ENCODE measurements around the gene KRTAP5-11. TPM values are rescaled to one million over a fixed set of nuclear protein-coding genes. Genes with fewer than 3 reads are reported as not detected.
A peak's percentile ranks its signal among the peaks of the same experiment; 100 is the strongest.
"Not testable (repeated sequence)": the region's sequence is repeated elsewhere in the genome, so short reads cannot be mapped to it uniquely, and the experiment has no call there.

The KRTAP5-11 gene
- total RNA-seq, 3 donors from 2014 or later (not counting 1 experiment from before 2014, with no cell fraction given), result not detected

DNA sequence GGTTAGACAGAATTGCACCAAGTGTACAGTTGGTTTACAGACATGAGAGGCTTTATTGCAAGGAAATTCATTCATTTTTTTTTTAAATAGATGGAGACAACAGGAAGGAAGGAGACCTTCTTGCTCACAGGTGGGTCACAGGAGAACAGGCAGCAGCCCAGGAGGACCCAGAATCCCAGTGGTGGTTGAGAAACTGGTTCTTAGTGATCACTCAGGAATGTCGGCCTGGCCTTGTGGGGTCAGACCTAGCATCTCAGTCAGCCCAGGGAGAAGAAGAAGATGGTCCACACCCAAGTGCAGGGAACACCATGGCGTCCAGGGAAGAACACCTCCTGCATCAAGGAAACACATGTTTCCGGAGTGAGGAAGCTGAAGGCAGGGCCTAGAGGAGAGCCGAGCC is 849 bp downstream of the KRTAP5-11 start:
- H3K27ac Mint-ChIP-seq, result no peak overlapping the region
- Histone ChIP-seq H3K9me3 (ENCODE audit: control insufficient read depth, insufficient read depth, low read length) (no peaks in the 10 kb centered on the region), H3K4me1 (ENCODE audit: control insufficient read depth, insufficient read depth, low read length) (no peaks in the 10 kb centered on the region), H3K4me3 (ENCODE audit: low read length) (no peak overlapping the region), H3K27ac (ENCODE audit: low read length) (no peak overlapping the region), H3K36me3 (ENCODE audit: control insufficient read depth, insufficient read depth, low read length) (no peaks in the 10 kb centered on the region), H3K27me3 (ENCODE audit: control insufficient read depth, insufficient read depth, low read length) (no peaks in the 10 kb centered on the region)
- no peak overlapping the region for H3K4me3 Mint-ChIP-seq
- 83% methylated on average over 4 of the region's 4 CpGs for WGBS (ENCODE audit: insufficient coverage)
- H3K9me3 Mint-ChIP-seq, result no peaks in the 10 kb centered on the region
- no peaks in the 10 kb centered on the region for H3K36me3 Mint-ChIP-seq
- ATAC-seq, result no peak
- DNase-seq, result no peak
- TF ChIP-seq CTCF (IDR thresholded peaks at IDR 0.05), result no peak
- H3K4me1 Mint-ChIP-seq, result peaks cover 0 to 5% of the 10 kb centered on the region in 2 donors
- intact Hi-C loops (cut with micrococcal nuclease), result no loop called here
- H3K27me3 Mint-ChIP-seq (ENCODE audit: low read depth in 2 of 2), result peaks cover 14 to 19% of the 10 kb centered on the region in 2 donors

DNA sequence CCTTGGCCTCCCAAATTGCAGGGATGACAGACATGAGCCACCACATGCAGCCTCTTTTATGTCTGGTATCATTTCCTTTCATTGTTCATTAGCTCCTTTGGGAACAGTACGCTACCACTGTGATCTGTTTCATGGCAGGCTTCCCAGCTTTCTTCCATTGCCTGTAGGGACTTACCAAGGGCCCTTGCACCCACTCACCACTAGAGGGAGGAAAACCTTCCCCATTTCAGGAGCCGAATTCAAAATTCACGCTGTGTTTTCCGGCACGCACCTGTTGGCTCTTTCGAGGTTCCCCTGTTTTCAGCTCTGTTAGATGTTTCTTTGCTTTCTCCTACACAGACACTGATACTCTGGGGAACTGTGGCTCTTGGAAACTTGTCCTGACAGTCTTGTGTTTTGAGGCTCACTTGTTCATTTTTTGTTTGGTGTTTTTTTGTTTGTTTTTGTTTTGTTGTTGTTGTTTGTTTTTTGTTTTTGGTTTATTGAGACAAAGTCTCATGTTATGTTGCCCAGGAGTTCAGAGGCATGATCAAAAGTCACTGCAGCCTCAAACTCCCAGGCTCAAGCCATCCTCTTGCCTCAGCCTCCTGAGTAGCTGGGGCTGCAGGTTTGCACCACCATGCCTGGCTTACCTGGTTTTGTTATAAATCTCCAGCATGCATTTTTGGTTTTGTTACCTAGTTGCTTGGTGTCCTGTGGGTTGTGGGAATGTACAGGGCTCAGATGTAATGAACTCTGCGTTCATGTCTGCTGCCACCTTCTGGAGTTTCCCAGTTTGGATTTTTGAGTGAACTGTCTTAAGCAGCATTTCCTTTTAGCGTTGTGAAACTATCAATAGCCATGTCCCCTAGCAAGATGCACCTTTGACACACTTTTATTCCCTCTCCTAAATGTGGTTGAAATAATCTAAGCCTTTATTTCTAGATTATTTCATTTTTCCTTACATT is 2.3 kb downstream of the KRTAP5-11 start:
- Mint-ChIP-seq H3K27me3 (ENCODE audit: low read depth in 2 of 2) (peaks cover 14 to 24% of the 10 kb centered on the region in 2 donors), H3K9me3 (no peaks in the 10 kb centered on the region), H3K27ac (no peak overlapping the region), H3K4me1 (peaks cover 0 to 5% of the 10 kb centered on the region in 2 donors), H3K36me3 (no peaks in the 10 kb centered on the region), H3K4me3 (no peak overlapping the region)
- Histone ChIP-seq H3K27me3 (ENCODE audit: control insufficient read depth, insufficient read depth, low read length) (no peaks in the 10 kb centered on the region), H3K27ac (ENCODE audit: low read length) (no peak overlapping the region), H3K36me3 (ENCODE audit: control insufficient read depth, insufficient read depth, low read length) (no peaks in the 10 kb centered on the region), H3K4me1 (ENCODE audit: control insufficient read depth, insufficient read depth, low read length) (no peaks in the 10 kb centered on the region), H3K4me3 (ENCODE audit: low read length) (no peak overlapping the region), H3K9me3 (ENCODE audit: control insufficient read depth, insufficient read depth, low read length) (no peaks in the 10 kb centered on the region)
- WGBS (ENCODE audit: insufficient coverage), result 6% methylated on average over 8 of the region's 8 CpGs
- TF ChIP-seq CTCF (IDR thresholded peaks at IDR 0.05), result peak; percentile 63
- intact Hi-C loops (cut with micrococcal nuclease), result loop anchor here (1.0 kb wide), 1 partner anchor 10 kb away; no protein-coding TSS in a partner anchor
- DNase-seq (peak in 1 of 2 donors; percentile 40), ATAC-seq (peak in 2 of 3 donors; percentile 23 to 43)

GRCh38 chr11:71579513-71579912 is 3.2 kb downstream of the KRTAP5-11 start:
- H3K27me3 Mint-ChIP-seq (ENCODE audit: low read depth in 2 of 2), result peaks cover 14 to 24% of the 10 kb centered on the region in 2 donors

GRCh38 chr11:71577469-71578004 is 5.1 kb downstream of the KRTAP5-11 start:
- peaks cover 14 to 23% of the 10 kb centered on the region in 2 donors for H3K27me3 Mint-ChIP-seq (ENCODE audit: low read depth in 2 of 2)
- no peaks in the 10 kb centered on the region for H3K9me3 ChIP-seq (ENCODE audit: control insufficient read depth, insufficient read depth, low read length)
- no peaks in the 10 kb centered on the region for H3K4me1 ChIP-seq (ENCODE audit: control insufficient read depth, insufficient read depth, low read length)
- intact Hi-C loops (cut with micrococcal nuclease), result no loop called here
- ATAC-seq (peak in 1 of 3 donors; percentile 7), DNase-seq (no peak)
- H3K4me1 Mint-ChIP-seq, result peaks cover 0 to 5% of the 10 kb centered on the region in 2 donors
- no peak for TF ChIP-seq CTCF (IDR thresholded peaks at IDR 0.05)
- H3K4me3 Mint-ChIP-seq, result no peak overlapping the region
- H3K9me3 Mint-ChIP-seq, result no peaks in the 10 kb centered on the region
- no peak overlapping the region for H3K27ac Mint-ChIP-seq
- no peaks in the 10 kb centered on the region for H3K36me3 ChIP-seq (ENCODE audit: control insufficient read depth, insufficient read depth, low read length)
- no peak overlapping the region for H3K27ac ChIP-seq (ENCODE audit: low read length)
- no peaks in the 10 kb centered on the region for H3K27me3 ChIP-seq (ENCODE audit: control insufficient read depth, insufficient read depth, low read length)
- H3K4me3 ChIP-seq (ENCODE audit: low read length), result no peak overlapping the region
- WGBS (ENCODE audit: insufficient coverage), result 92% methylated on average over 7 of the region's 7 CpGs
- H3K36me3 Mint-ChIP-seq, result no peaks in the 10 kb centered on the region

More at GRCh38 chr11:71579513-71579912, 3.2 kb downstream of the KRTAP5-11 start:
- H3K27ac ChIP-seq (ENCODE audit: low read length); H3K4me3 Mint-ChIP-seq; ATAC-seq; H3K27ac Mint-ChIP-seq; DNase-seq; H3K36me3 Mint-ChIP-seq; H3K4me1 ChIP-seq (ENCODE audit: control insufficient read depth, insufficient read depth, low read length); H3K4me1 Mint-ChIP-seq; H3K27me3 ChIP-seq (ENCODE audit: control insufficient read depth, insufficient read depth, low read length); H3K9me3 ChIP-seq (ENCODE audit: control insufficient read depth, insufficient read depth, low read length); intact Hi-C loops (cut with micrococcal nuclease); H3K36me3 ChIP-seq (ENCODE audit: control insufficient read depth, insufficient read depth, low read length); H3K9me3 Mint-ChIP-seq; H3K4me3 ChIP-seq (ENCODE audit: low read length): not testable (repeated sequence)
- 71% methylated on average over 7 of the region's 7 CpGs for WGBS (ENCODE audit: insufficient coverage)

- H3K4me1 ChIP-seq (ENCODE audit: control insufficient read depth, insufficient read depth, low read length); H3K4me3 Mint-ChIP-seq; H3K27me3 ChIP-seq (ENCODE audit: control insufficient read depth, insufficient read depth, low read length); H3K9me3 ChIP-seq (ENCODE audit: control insufficient read depth, insufficient read depth, low read length); H3K36me3 Mint-ChIP-seq; H3K27ac ChIP-seq (ENCODE audit: low read length); intact Hi-C loops (cut with micrococcal nuclease); H3K36me3 ChIP-seq (ENCODE audit: control insufficient read depth, insufficient read depth, low read length); H3K9me3 Mint-ChIP-seq; H3K4me1 Mint-ChIP-seq; DNase-seq; H3K4me3 ChIP-seq (ENCODE audit: low read length); H3K27ac Mint-ChIP-seq: not testable (repeated sequence)
- 92% methylated on average over 32 of the region's 41 CpGs for WGBS (ENCODE audit: insufficient coverage)
- H3K27me3 Mint-ChIP-seq (ENCODE audit: low read depth in 2 of 2), result peaks cover 10 to 21% of the 10 kb centered on the region in 2 donors
- ATAC-seq, result peak in 1 of 3 donors; percentile 8
Observed at GRCh38 chr11:71576688-71577465, 5.8 kb downstream of the KRTAP5-11 start.
